BE2C (cell line): ENCODE data around the gene PDCD4.

ENCODE experiments used
- DNase-seq: peaks from one replicate; pipeline ENCODE4 v3.0.0-alpha.2; 2020
- H3K27me3 ChIP-seq: fragments of 250-450 bp; sonication (Bioruptor Pico); 2 replicates; pipeline ENCODE4 v1.5.1; 2020; ENCODE audit warnings: mild to moderate bottlenecking
- H3K36me3 ChIP-seq: fragments of 250-450 bp; sonication (Bioruptor Pico); 2 replicates; pipeline ENCODE4 v1.5.1; 2020; ENCODE audit warnings: mild to moderate bottlenecking
- H3K4me1 ChIP-seq: fragments of 250-450 bp; sonication (Bioruptor Pico); 2 replicates; pipeline ENCODE4 v1.5.1; 2020
- H3K4me3 ChIP-seq: 2 replicates; pipeline ENCODE4 v1.5.1; 2011; ENCODE audit warnings: low read depth, low read length
- H3K9me3 ChIP-seq: fragments of 250-450 bp; sonication (Bioruptor Pico); 2 replicates; pipeline ENCODE4 v1.5.1; 2020
- TF ChIP-seq, protein P1 (sequence below): IDR thresholded peaks from 2 replicates; pipeline ENCODE4 v1.5.1; 2012; ENCODE audit warnings: mild to moderate bottlenecking, low read depth, low read length

Gene PDCD4

DNA sequence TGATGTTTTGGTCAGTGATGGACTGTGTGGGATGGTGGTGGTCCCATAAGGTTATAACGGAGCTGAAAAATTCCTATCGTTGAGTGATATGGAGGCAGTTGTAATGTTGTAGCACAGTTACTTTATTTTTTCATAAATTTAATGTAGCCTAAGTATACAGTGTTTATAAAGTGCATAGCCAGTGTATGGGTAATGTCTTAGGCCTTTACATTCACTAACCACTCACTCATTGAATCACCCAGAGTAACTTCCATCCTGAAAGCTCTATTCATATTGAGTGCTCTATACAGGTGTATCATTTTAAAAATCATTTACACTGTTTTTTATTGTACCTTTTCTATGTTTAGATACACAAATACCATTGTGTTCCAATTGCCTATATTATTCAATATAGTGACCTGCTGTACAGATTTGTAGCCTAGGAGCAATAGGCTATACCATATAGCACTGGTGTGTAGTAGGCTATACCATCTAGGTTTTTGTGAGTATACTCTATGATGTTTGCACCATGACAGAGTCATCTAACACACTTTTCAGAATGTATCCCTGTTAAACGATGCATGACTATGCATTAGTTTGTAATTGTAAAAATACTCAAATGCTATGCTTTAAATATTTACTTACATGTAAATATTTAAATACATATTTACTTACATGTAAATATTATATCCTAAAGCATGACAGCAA, 21.0 kb downstream of the PDCD4 start:
- Histone ChIP-seq H3K9me3 (no peaks in the 10 kb centered on the region), H3K27me3 (no peaks in the 10 kb centered on the region), H3K4me3 (no peak overlapping the region), H3K36me3 (peaks cover 27% of the 10 kb centered on the region), H3K4me1 (peaks cover 3% of the 10 kb centered on the region; the same call in 1 of the 2 replicates)
- TF ChIP-seq, protein P1, sequence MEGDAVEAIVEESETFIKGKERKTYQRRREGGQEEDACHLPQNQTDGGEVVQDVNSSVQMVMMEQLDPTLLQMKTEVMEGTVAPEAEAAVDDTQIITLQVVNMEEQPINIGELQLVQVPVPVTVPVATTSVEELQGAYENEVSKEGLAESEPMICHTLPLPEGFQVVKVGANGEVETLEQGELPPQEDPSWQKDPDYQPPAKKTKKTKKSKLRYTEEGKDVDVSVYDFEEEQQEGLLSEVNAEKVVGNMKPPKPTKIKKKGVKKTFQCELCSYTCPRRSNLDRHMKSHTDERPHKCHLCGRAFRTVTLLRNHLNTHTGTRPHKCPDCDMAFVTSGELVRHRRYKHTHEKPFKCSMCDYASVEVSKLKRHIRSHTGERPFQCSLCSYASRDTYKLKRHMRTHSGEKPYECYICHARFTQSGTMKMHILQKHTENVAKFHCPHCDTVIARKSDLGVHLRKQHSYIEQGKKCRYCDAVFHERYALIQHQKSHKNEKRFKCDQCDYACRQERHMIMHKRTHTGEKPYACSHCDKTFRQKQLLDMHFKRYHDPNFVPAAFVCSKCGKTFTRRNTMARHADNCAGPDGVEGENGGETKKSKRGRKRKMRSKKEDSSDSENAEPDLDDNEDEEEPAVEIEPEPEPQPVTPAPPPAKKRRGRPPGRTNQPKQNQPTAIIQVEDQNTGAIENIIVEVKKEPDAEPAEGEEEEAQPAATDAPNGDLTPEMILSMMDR = no peak
- DNase-seq = no peak

DNA sequence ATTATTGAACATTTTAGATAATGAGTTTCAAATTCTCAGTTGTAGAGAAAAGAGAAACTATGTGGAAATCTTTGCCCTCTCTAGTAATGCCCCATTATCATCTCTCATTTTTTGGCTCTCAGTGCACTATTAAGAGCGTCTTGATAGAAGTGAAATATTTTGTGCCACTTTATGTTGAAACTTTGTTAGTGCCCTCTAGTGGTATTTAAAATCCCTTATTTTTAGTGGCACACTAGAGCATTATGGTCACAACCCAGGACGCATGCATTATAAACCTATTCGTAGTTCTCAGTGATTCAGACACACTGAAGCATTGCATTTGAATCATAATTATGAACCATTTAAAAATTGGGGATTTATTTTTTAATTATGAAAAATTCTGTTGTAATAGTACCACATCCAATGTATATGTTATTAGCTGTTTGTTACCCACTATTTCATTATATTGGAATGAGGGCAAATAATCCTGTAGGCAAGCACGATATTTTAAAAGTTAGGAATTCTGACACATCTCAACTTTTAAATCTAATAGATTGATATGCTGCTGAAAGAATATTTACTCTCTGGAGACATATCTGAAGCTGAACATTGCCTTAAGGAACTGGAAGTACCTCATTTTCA, 21.9 kb downstream of the PDCD4 start:
- no peaks in the 10 kb centered on the region for H3K27me3 ChIP-seq
- peaks cover 27% of the 10 kb centered on the region for H3K36me3 ChIP-seq
- no peak for DNase-seq
- H3K4me3 ChIP-seq = no peak overlapping the region
- TF ChIP-seq, protein P1 = peak; percentile 48
- H3K9me3 ChIP-seq = no peaks in the 10 kb centered on the region
- H3K4me1 ChIP-seq = peaks cover 3% of the 10 kb centered on the region; the same call in 1 of the 2 replicates

DNA sequence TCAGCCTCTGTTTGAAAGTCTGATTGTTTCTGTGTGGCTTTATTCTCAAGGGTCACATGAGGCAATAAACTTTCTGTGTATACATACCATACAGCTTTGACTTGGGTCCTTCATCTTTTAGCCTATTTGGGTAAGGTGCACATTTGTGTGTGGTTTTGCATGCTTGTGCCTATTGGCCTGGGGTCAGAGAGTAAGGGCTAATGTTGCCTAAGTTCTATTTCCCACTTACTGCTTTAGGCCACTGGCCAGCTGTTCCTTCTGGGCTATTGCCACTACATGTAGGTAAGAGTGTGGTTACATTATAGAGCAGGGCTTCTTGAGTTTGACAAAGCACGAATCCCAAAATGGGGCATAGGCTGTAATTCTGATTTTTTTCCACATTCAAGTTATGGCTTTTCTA, 25.5 kb downstream of the PDCD4 start:
- Histone ChIP-seq H3K4me1 (peaks cover 3% of the 10 kb centered on the region; the same call in 1 of the 2 replicates), H3K4me3 (no peak overlapping the region), H3K27me3 (no peaks in the 10 kb centered on the region), H3K36me3 (peaks cover 18% of the 10 kb centered on the region), H3K9me3 (no peaks in the 10 kb centered on the region)
- TF ChIP-seq, protein P1 = no peak
- no peak for DNase-seq

DNA sequence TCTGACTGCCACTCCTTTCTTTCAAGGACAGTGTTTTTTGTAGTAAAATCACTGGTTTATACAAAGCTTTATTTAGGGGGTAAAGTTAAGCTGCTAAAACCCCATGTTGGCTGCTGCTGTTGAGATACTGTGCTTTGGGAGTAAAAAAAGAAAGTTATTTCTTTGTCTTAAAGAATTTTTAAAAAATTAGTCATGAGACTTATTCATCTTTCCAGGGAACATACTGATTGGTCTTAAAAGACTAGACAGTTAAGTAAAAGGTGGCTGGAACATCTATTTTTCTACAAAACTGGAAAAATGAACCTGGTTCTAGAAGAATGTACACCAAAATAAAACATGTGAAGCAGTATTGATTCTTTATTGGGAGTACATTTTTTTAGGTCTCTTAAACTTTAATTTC, 26.7 kb downstream of the PDCD4 start:
- Histone ChIP-seq H3K36me3 (peaks cover 18% of the 10 kb centered on the region), H3K9me3 (no peaks in the 10 kb centered on the region), H3K4me3 (no peak overlapping the region), H3K27me3 (no peaks in the 10 kb centered on the region), H3K4me1 (peaks cover 6% of the 10 kb centered on the region; the same call in 1 of the 2 replicates)
- DNase-seq = no peak
- TF ChIP-seq, protein P1 = no peak

DNA sequence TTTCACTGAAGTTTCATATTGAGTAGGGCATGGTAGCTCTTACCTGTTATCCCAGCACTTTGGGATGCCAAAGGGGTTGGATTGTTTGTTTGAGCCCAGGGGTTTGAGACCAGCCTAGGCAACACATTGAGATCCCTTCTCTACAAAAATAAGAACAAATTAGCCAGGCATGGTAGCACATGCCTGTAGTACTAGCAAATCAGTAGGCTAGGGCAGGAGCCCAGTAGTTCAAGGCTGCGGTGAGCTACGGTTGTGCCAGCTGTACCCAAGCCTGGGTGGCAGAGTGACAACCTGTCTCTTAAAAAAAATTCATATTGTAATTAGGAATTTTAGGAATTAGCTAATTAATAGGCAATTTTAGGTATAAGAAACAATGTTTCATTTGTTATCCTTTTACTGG, 29.3 kb downstream of the PDCD4 start:
- H3K9me3 ChIP-seq = no peaks in the 10 kb centered on the region
- H3K4me1 ChIP-seq = peaks cover 6% of the 10 kb centered on the region; the same call in 1 of the 2 replicates
- no peak overlapping the region for H3K4me3 ChIP-seq
- peaks cover 9% of the 10 kb centered on the region for H3K36me3 ChIP-seq
- H3K27me3 ChIP-seq = no peaks in the 10 kb centered on the region
- TF ChIP-seq, protein P1 = no peak
- no peak for DNase-seq
